ENCODE measurements around the gene HYAL4. TPM values are rescaled to one million over a fixed set of nuclear protein-coding genes. Genes with fewer than 3 reads are reported as not detected.
A peak's percentile ranks its signal among the peaks of the same experiment; 100 is the strongest.
"Not testable (repeated sequence)": the region's sequence is repeated elsewhere in the genome, so short reads cannot be mapped to it uniquely, and the experiment has no call there.

HYAL4 gene
- total RNA-seq = not detected

- no peak for DNase-seq
Measured at GRCh38 chr7:123844712-123845219, at the start of gene HYAL4. Gene HYAL4, plus strand, starts transcription at chr7:123845169. Its CDS starts 23,105 bp downstream, at chr7:123868274.

- DNase-seq = no peak
Measured at GRCh38 chr7:123795917-123796316, 49.1 kb upstream of the HYAL4 start.

- no peak for DNase-seq
Measured at GRCh38 chr7:123796568-123796967, 48.4 kb upstream of the HYAL4 start.

- DNase-seq = peak; percentile 68
Measured at GRCh38 chr7:123797673-123798531, 47.1 kb upstream of the HYAL4 start.

- no peak for DNase-seq
Measured at GRCh38 chr7:123798532-123799188, 46.3 kb upstream of the HYAL4 start.

- DNase-seq = no peak
Measured at GRCh38 chr7:123802249-123802648, 42.7 kb upstream of the HYAL4 start.

- no peak for DNase-seq
Measured at GRCh38 chr7:123805287-123805686, 39.7 kb upstream of the HYAL4 start.

- DNase-seq = no peak
Measured at GRCh38 chr7:123809471-123809870, 35.5 kb upstream of the HYAL4 start.

- DNase-seq = no peak
Measured at GRCh38 chr7:123811056-123811455, 33.9 kb upstream of the HYAL4 start.

GRCh38 chr7:123816916-123817315, 28.1 kb upstream of the HYAL4 start:
- no peak for DNase-seq

- DNase-seq = no peak
Measured at GRCh38 chr7:123819001-123819400, 26.0 kb upstream of the HYAL4 start.

GRCh38 chr7:123819795-123820194, 25.2 kb upstream of the HYAL4 start:
- DNase-seq = not testable (repeated sequence)

GRCh38 chr7:123820864-123821263, 24.1 kb upstream of the HYAL4 start:
- no peak for DNase-seq

GRCh38 chr7:123821320-123821719, 23.6 kb upstream of the HYAL4 start:
- DNase-seq = no peak

GRCh38 chr7:123823898-123824753, 20.8 kb upstream of the HYAL4 start:
- no peak for DNase-seq

- peak; percentile 2 for DNase-seq
Measured at GRCh38 chr7:123824754-123825067, 20.3 kb upstream of the HYAL4 start.

- DNase-seq = no peak
Measured at GRCh38 chr7:123828805-123829204, 16.2 kb upstream of the HYAL4 start.

- DNase-seq = no peak
Measured at GRCh38 chr7:123836656-123837055, 8.3 kb upstream of the HYAL4 start.

- DNase-seq = not testable (repeated sequence)
Measured at GRCh38 chr7:123839106-123839505, 5.9 kb upstream of the HYAL4 start.

GRCh38 chr7:123844142-123844541, 827 bp upstream of the HYAL4 start:
- DNase-seq = not testable (repeated sequence)

GRCh38 chr7:123845823-123846216, 851 bp downstream of the HYAL4 start:
- peak; percentile 8 for DNase-seq

GRCh38 chr7:123846217-123846891, 1.4 kb downstream of the HYAL4 start:
- no peak for DNase-seq
